ENCODE data around the gene TMC6. TPM values are rescaled to one million over a fixed set of nuclear protein-coding genes. Genes with fewer than 3 reads are reported as not detected.

The TMC6 gene
- total and polyA plus RNA-seq, 2 of the 13 experiments (the other 11 are each of a cell fraction or from before 2014, with no cell fraction given), result 48.4 to 99.1 TPM

- TF ChIP-seq WIZ (CRISPR knock-in tag; IDR thresholded peaks at IDR 0.05), result no peak
- no peak for TF ChIP-seq NFYB (CRISPR knock-in tag; IDR thresholded peaks at IDR 0.05)
- no peak for TF ChIP-seq RBM39 (IDR thresholded peaks at IDR 0.05; ENCODE audit: low read depth, low read length, poor library complexity, severe bottlenecking)
- TF ChIP-seq ATF3 (CRISPR knock-in tag; IDR thresholded peaks at IDR 0.05), result no peak
- TF ChIP-seq RORA (CRISPR knock-in tag; IDR thresholded peaks at IDR 0.05), result no peak
- TF ChIP-seq SMARCC2 (IDR thresholded peaks at IDR 0.05), result no peak
- no peak for TF ChIP-seq EP300 (IDR thresholded peaks at IDR 0.05; ENCODE audit: low read depth in 2 of 2, low read length in 2 of 2)
- TF ChIP-seq EP300 (CRISPR knock-in tag; IDR thresholded peaks at IDR 0.05; ENCODE audit: borderline replicate concordance), result no peak; the same call in 1 of the 2 replicates
- TF ChIP-seq ZNF782 (CRISPR knock-in tag; IDR thresholded peaks at IDR 0.05; ENCODE audit: borderline replicate concordance), result peak; percentile 49; the same call in 1 of the 2 replicates
- no peak for TF ChIP-seq GPN1 (CRISPR knock-in tag; IDR thresholded peaks at IDR 0.05; ENCODE audit: borderline replicate concordance)
- no peak for TF ChIP-seq AKNA (CRISPR knock-in tag; IDR thresholded peaks at IDR 0.05; ENCODE audit: borderline replicate concordance)
- no peak for TF ChIP-seq ZNF296 (CRISPR knock-in tag; conservative IDR thresholded peaks at IDR 0.05)
- no peak; the same call in 1 of the 2 replicates for TF ChIP-seq TIGD3 (CRISPR knock-in tag; IDR thresholded peaks at IDR 0.05; ENCODE audit: borderline replicate concordance)
- no peak for TF ChIP-seq ZNF563 (CRISPR knock-in tag; IDR thresholded peaks at IDR 0.05)
- TF ChIP-seq GMEB1 (CRISPR knock-in tag; IDR thresholded peaks at IDR 0.05; ENCODE audit: borderline replicate concordance), result no peak; the same call in 1 of the 2 replicates
- TF ChIP-seq ZNF124 (CRISPR knock-in tag; IDR thresholded peaks at IDR 0.05), result no peak
- TF ChIP-seq ZNF556 (CRISPR knock-in tag; IDR thresholded peaks at IDR 0.05; ENCODE audit: borderline replicate concordance), result no peak; the same call in 1 of the 2 replicates
- TF ChIP-seq ZNF30 (CRISPR knock-in tag; IDR thresholded peaks at IDR 0.05), result peak; percentile 55; the same call in 1 of the 2 replicates
- no peak for TF ChIP-seq NFIC (IDR thresholded peaks at IDR 0.05; ENCODE audit: low read length)
- TF ChIP-seq TOE1 (CRISPR knock-in tag; IDR thresholded peaks at IDR 0.05), result no peak
- no peak for TF ChIP-seq KDM4B (CRISPR knock-in tag; IDR thresholded peaks at IDR 0.05)
Measured at GRCh38 chr17:78128551-78129350, at the start of gene TMC6 (continued).

Measured in HepG2 (cell line).